ENCODE data around the gene MATCAP1. TPM values are rescaled to one million over a fixed set of nuclear protein-coding genes. Genes with fewer than 3 reads are reported as not detected.

The MATCAP1 gene
- total and polyA plus RNA-seq, 2 of the 13 experiments (the other 11 are each of a cell fraction or from before 2014, with no cell fraction given), result 11.2 to 24.5 TPM

DNA sequence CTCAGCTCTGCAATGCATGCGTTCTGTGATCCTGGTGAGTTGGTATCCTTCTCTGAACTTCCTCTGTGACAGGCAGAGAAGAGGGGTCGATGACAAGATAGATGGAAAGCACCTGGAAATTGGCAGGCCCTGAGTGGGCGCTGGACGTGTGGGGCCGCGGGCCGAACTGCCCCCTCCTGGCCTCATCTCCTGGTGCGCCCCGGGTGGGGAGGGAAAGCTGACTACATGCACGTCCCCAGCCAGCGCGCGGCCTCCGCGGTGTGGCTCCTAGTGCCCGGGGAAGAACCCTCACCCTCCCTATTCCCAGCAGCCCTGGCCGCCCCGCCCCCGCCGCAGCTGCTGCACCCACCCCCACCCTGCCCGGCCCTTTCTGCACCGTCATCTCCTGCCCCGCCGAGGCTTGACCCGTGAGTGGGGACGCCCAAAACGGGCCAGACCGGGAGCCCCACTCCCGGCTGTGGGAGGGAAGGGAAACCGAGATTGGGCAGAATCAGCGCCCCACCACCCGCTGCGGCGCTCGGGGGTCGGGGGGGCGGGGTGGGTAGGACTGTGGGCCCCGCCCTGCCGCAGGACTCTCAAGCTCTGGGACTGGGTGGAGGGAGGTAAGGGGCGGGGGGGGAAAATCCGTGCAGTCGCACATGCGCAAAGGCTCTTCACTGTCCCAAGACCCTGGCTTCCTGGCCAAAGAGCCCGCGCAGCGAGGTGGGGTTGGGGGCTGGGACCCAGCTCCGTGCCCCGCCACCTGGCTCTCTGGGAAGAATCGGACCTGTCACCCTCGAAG is 13.4 kb downstream of the MATCAP1 start, which contains the start of gene NOL3 (continued):
- TF ChIP-seq, protein P1, sequence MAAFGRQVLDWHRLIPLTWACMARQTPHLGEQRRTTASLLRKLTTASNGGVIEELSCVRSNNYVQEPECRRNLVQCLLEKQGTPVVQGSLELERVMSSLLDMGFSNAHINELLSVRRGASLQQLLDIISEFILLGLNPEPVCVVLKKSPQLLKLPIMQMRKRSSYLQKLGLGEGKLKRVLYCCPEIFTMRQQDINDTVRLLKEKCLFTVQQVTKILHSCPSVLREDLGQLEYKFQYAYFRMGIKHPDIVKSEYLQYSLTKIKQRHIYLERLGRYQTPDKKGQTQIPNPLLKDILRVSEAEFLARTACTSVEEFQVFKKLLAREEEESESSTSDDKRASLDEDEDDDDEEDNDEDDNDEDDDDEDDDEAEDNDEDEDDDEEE (CRISPR knock-in tag; IDR thresholded peaks at IDR 0.05), result no peak
- TF ChIP-seq NONO (IDR thresholded peaks at IDR 0.05), result no peak
- 0 out of 2 replicates have a peak, but pooled peaks have one; percentile 1 for TF ChIP-seq NONO (CRISPR knock-in tag; conservative IDR thresholded peaks at IDR 0.05)
- TF ChIP-seq ZNF451 (CRISPR knock-in tag; IDR thresholded peaks at IDR 0.05), result peak; percentile 42; the same call in 1 of the 2 replicates
- TF ChIP-seq ZNF335 (CRISPR knock-in tag; IDR thresholded peaks at IDR 0.05), result peak; percentile 32; the same call in 1 of the 2 replicates
- TF ChIP-seq, protein P2, sequence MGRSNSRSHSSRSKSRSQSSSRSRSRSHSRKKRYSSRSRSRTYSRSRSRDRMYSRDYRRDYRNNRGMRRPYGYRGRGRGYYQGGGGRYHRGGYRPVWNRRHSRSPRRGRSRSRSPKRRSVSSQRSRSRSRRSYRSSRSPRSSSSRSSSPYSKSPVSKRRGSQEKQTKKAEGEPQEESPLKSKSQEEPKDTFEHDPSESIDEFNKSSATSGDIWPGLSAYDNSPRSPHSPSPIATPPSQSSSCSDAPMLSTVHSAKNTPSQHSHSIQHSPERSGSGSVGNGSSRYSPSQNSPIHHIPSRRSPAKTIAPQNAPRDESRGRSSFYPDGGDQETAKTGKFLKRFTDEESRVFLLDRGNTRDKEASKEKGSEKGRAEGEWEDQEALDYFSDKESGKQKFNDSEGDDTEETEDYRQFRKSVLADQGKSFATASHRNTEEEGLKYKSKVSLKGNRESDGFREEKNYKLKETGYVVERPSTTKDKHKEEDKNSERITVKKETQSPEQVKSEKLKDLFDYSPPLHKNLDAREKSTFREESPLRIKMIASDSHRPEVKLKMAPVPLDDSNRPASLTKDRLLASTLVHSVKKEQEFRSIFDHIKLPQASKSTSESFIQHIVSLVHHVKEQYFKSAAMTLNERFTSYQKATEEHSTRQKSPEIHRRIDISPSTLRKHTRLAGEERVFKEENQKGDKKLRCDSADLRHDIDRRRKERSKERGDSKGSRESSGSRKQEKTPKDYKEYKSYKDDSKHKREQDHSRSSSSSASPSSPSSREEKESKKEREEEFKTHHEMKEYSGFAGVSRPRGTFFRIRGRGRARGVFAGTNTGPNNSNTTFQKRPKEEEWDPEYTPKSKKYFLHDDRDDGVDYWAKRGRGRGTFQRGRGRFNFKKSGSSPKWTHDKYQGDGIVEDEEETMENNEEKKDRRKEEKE (IDR thresholded peaks at IDR 0.05), result no peak
- TF ChIP-seq SNAPC2 (CRISPR knock-in tag; IDR thresholded peaks at IDR 0.05), result 0 out of 2 replicates have a peak, but pooled peaks have one; percentile 19
- TF ChIP-seq CENPX (CRISPR knock-in tag; IDR thresholded peaks at IDR 0.05), result no peak
- 0 out of 2 replicates have a peak, but pooled peaks have one; percentile 4 for TF ChIP-seq ZNF337 (CRISPR knock-in tag; IDR thresholded peaks at IDR 0.05; ENCODE audit: borderline replicate concordance, low read depth)
- peak; percentile 88 for TF ChIP-seq SPEN (CRISPR knock-in tag; IDR thresholded peaks at IDR 0.05; ENCODE audit: low read depth)
- peak; percentile 20 for TF ChIP-seq AGO2 (optimal IDR thresholded peaks at IDR 0.05; ENCODE audit: low read depth, low read length)
- TF ChIP-seq ZNF205 (CRISPR knock-in tag; IDR thresholded peaks at IDR 0.05), result no peak; the same call in 1 of the 2 replicates
- no peak for TF ChIP-seq ZNF24 (IDR thresholded peaks at IDR 0.05)
- 0 out of 2 replicates have a peak, but pooled peaks have one; percentile 20 for TF ChIP-seq HNRNPL (IDR thresholded peaks at IDR 0.05; ENCODE audit: low read depth, low read length)
- 0 out of 2 replicates have a peak, but pooled peaks have one; percentile 30 for TF ChIP-seq ZNF468 (CRISPR knock-in tag; IDR thresholded peaks at IDR 0.05)
- TF ChIP-seq, protein P3, sequence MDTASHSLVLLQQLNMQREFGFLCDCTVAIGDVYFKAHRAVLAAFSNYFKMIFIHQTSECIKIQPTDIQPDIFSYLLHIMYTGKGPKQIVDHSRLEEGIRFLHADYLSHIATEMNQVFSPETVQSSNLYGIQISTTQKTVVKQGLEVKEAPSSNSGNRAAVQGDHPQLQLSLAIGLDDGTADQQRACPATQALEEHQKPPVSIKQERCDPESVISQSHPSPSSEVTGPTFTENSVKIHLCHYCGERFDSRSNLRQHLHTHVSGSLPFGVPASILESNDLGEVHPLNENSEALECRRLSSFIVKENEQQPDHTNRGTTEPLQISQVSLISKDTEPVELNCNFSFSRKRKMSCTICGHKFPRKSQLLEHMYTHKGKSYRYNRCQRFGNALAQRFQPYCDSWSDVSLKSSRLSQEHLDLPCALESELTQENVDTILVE (CRISPR knock-in tag; IDR thresholded peaks at IDR 0.05), result no peak; the same call in 1 of the 2 replicates
- no peak for TF ChIP-seq ZNF563 (CRISPR knock-in tag; IDR thresholded peaks at IDR 0.05)
- peak; percentile 18; the same call in 1 of the 2 replicates for TF ChIP-seq POGZ (CRISPR knock-in tag; IDR thresholded peaks at IDR 0.05)
- TF ChIP-seq ATF7-NPFF (CRISPR knock-in tag; IDR thresholded peaks at IDR 0.05; ENCODE audit: low read depth), result no peak
- no peak for TF ChIP-seq ZNF564 (CRISPR knock-in tag; IDR thresholded peaks at IDR 0.05)
- TF ChIP-seq HIVEP1 (CRISPR knock-in tag; IDR thresholded peaks at IDR 0.05), result no peak
- TF ChIP-seq, protein P4, sequence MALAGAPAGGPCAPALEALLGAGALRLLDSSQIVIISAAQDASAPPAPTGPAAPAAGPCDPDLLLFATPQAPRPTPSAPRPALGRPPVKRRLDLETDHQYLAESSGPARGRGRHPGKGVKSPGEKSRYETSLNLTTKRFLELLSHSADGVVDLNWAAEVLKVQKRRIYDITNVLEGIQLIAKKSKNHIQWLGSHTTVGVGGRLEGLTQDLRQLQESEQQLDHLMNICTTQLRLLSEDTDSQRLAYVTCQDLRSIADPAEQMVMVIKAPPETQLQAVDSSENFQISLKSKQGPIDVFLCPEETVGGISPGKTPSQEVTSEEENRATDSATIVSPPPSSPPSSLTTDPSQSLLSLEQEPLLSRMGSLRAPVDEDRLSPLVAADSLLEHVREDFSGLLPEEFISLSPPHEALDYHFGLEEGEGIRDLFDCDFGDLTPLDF (CRISPR knock-in tag; IDR thresholded peaks at IDR 0.05), result peak; percentile 15; the same call in 1 of the 2 replicates
- no peak; the same call in 1 of the 2 replicates for TF ChIP-seq ZNF558 (CRISPR knock-in tag; IDR thresholded peaks at IDR 0.05; ENCODE audit: borderline replicate concordance)

Measured in HepG2 (cell line).